GM12878 (cell line): Measurements from ENCODE around the gene IRF1. TPM values are rescaled to one million over a fixed set of nuclear protein-coding genes. Genes with fewer than 3 reads are reported as not detected.
A peak's percentile ranks its signal among the peaks of the same experiment; 100 is the strongest.

Source experiments
- BCL11A ChIP-seq: IDR thresholded peaks from 2 replicates; pipeline ENCODE4 v1.6.1; 2011; ENCODE audit warnings: low read depth, low read length
- CHD4 ChIP-seq: fragments of 200-600 bp; sonication (generic); IDR thresholded peaks from 2 replicates; pipeline ENCODE4 v1.6.1; 2016; ENCODE audit warnings: mild to moderate bottlenecking
- CTCF ChIP-seq, 3 experiments: IDR thresholded peaks in 2 of 3; conservative IDR thresholded peaks in 1 of 3; 2 replicates each; pipeline ENCODE4 v1.5.1; 2011; ENCODE audit warnings: low read depth in 3 of 3, low read length in 3 of 3, mild to moderate bottlenecking in 3 of 3, control low read depth in 2 of 3, moderate library complexity in 2 of 3, inconsistent platforms in 1 of 3, mixed read lengths in 1 of 3; ENCODE audit not compliant: control insufficient read depth in 2 of 3, insufficient read depth in 1 of 3; ENCODE audit errors: extremely low read depth in 1 of 3
- EP300 ChIP-seq, 2 experiments: fragments of 150-350 bp in 1 of 2; IDR thresholded peaks; 2 replicates each; pipeline ENCODE4 v1.6.1; 2011 to 2012; ENCODE audit warnings: low read depth in 2 of 2, low read length in 2 of 2, borderline replicate concordance in 1 of 2, improper control_type of control experiment in 1 of 2, inconsistent platforms in 1 of 2; ENCODE audit not compliant: control insufficient read depth in 1 of 2
- ESRRA ChIP-seq: IDR thresholded peaks from 2 replicates; pipeline ENCODE4 v1.6.1; 2012; ENCODE audit warnings: mild to moderate bottlenecking, low read length, improper control_type of control experiment
- GABPA ChIP-seq: IDR thresholded peaks from 2 replicates; pipeline ENCODE4 v1.6.1; 2014; ENCODE audit warnings: antibody characterized with exemption, low read depth, mild to moderate bottlenecking, inconsistent platforms
- GATAD2B ChIP-seq: fragments of 450-650 bp; conservative IDR thresholded peaks from 2 replicates; pipeline ENCODE4 v1.6.1; 2017; ENCODE audit warnings: low read depth, mild to moderate bottlenecking, moderate library complexity
- HDGF ChIP-seq: fragments of 450-650 bp; IDR thresholded peaks from 2 replicates; pipeline ENCODE4 v1.6.1; 2016; ENCODE audit warnings: antibody characterized with exemption
- IKZF2 ChIP-seq, 2 experiments: fragments of 450-650 bp; IDR thresholded peaks; 2 replicates each; pipeline ENCODE4 v1.6.1; 2017; ENCODE audit warnings: mild to moderate bottlenecking in 2 of 2, moderate library complexity in 2 of 2
- LARP7 ChIP-seq: fragments of 450-650 bp; IDR thresholded peaks from 2 replicates; pipeline ENCODE4 v1.6.1; 2017; ENCODE audit warnings: mild to moderate bottlenecking
- NFYB ChIP-seq: IDR thresholded peaks from 2 replicates; pipeline ENCODE4 v1.6.1; 2011; ENCODE audit warnings: low read depth, mild to moderate bottlenecking, low read length, improper control_type of control experiment, moderate library complexity; ENCODE audit not compliant: insufficient read depth
- NR2C2 ChIP-seq: IDR thresholded peaks from 2 replicates; pipeline ENCODE4 v1.6.1; 2011; ENCODE audit warnings: borderline replicate concordance, low read depth; ENCODE audit not compliant: control insufficient read depth, insufficient read length
- POLR2AphosphoS2 ChIP-seq: IDR thresholded peaks from 2 replicates; pipeline ENCODE4 v1.6.1; 2011; ENCODE audit warnings: low read depth, mild to moderate bottlenecking, low read length, improper control_type of control experiment, moderate library complexity
- POU2F2 ChIP-seq: IDR thresholded peaks from 3 replicates; pipeline ENCODE4 v1.6.1; 2011; ENCODE audit warnings: low read depth, mild to moderate bottlenecking, low read length, borderline replicate concordance
- SMAD5 ChIP-seq: IDR thresholded peaks from 2 replicates; pipeline ENCODE4 v1.6.1; 2016; ENCODE audit warnings: antibody characterized with exemption, low read depth
- SP1 ChIP-seq: IDR thresholded peaks from one replicate; pipeline ENCODE4 v1.6.1; 2011; ENCODE audit warnings: low read depth, low read length
- SPI1 ChIP-seq: IDR thresholded peaks from 2 replicates; pipeline ENCODE4 v1.6.1; 2011; ENCODE audit warnings: low read depth, mild to moderate bottlenecking, low read length, moderate library complexity, borderline replicate concordance; ENCODE audit not compliant: insufficient read depth
- TAF1 ChIP-seq: IDR thresholded peaks from 2 replicates; pipeline ENCODE4 v1.6.1; 2011; ENCODE audit warnings: mild to moderate bottlenecking, low read depth, low read length, borderline replicate concordance
- TCF12 ChIP-seq: IDR thresholded peaks from 2 replicates; pipeline ENCODE4 v1.6.1; 2011; ENCODE audit warnings: low read depth, mild to moderate bottlenecking, low read length
- polyA plus RNA-seq, 11 experiments: library from polyadenylated mRNA; depleted of rRNA in 4 of 11; unstranded in 6 of 11; stranded (reverse) in 5 of 11; fragments of >200 nt; fragmentation: Nextera tagmentation in 4 of 11; fragmentation: Illumina TruSeq in 1 of 11; extraction: Ambion mirVana in 4 of 11; extraction: Trizol in 1 of 11; gene quantifications; 1 replicate in 1 of 11; 2 replicates in 10 of 11; pipeline versions ENCODE4 v1.2.1 to v1.2.3, GENCODE V29; 2011 to 2016; ENCODE audit warnings: inconsistent platforms in 2 of 11, missing spikeins in 2 of 11, low read depth in 1 of 11
- total RNA-seq, 4 experiments: library from RNA; depleted of rRNA in 3 of 4; stranded (reverse); fragments of >200 nt in 3 of 4; fragmentation: Illumina TruSeq in 1 of 4; extraction: Trizol in 1 of 4; gene quantifications; 2 replicates each; pipeline versions ENCODE4 v1.2.1 to v1.2.3, GENCODE V29; 2013 to 2021
- TF ChIP-seq, protein P1 (sequence below): IDR thresholded peaks from 2 replicates; pipeline ENCODE4 v1.6.1; 2012; ENCODE audit warnings: improper control_type of control experiment, low read depth, low read length; ENCODE audit not compliant: insufficient replicate concordance
- TF ChIP-seq, protein P2 (sequence below): IDR thresholded peaks from 2 replicates; pipeline ENCODE4 v1.6.1; 2011; ENCODE audit warnings: borderline replicate concordance, low read depth, mild to moderate bottlenecking, moderate library complexity, low read length; ENCODE audit not compliant: insufficient read depth, poor library complexity, severe bottlenecking

IRF1 gene
- total and polyA plus RNA-seq, 10 of the 15 experiments (the other 5 are each of a cell fraction or from before 2014, with no cell fraction given), result 6.9 to 68.0 (median 49.6) TPM

- TF ChIP-seq, protein P1, sequence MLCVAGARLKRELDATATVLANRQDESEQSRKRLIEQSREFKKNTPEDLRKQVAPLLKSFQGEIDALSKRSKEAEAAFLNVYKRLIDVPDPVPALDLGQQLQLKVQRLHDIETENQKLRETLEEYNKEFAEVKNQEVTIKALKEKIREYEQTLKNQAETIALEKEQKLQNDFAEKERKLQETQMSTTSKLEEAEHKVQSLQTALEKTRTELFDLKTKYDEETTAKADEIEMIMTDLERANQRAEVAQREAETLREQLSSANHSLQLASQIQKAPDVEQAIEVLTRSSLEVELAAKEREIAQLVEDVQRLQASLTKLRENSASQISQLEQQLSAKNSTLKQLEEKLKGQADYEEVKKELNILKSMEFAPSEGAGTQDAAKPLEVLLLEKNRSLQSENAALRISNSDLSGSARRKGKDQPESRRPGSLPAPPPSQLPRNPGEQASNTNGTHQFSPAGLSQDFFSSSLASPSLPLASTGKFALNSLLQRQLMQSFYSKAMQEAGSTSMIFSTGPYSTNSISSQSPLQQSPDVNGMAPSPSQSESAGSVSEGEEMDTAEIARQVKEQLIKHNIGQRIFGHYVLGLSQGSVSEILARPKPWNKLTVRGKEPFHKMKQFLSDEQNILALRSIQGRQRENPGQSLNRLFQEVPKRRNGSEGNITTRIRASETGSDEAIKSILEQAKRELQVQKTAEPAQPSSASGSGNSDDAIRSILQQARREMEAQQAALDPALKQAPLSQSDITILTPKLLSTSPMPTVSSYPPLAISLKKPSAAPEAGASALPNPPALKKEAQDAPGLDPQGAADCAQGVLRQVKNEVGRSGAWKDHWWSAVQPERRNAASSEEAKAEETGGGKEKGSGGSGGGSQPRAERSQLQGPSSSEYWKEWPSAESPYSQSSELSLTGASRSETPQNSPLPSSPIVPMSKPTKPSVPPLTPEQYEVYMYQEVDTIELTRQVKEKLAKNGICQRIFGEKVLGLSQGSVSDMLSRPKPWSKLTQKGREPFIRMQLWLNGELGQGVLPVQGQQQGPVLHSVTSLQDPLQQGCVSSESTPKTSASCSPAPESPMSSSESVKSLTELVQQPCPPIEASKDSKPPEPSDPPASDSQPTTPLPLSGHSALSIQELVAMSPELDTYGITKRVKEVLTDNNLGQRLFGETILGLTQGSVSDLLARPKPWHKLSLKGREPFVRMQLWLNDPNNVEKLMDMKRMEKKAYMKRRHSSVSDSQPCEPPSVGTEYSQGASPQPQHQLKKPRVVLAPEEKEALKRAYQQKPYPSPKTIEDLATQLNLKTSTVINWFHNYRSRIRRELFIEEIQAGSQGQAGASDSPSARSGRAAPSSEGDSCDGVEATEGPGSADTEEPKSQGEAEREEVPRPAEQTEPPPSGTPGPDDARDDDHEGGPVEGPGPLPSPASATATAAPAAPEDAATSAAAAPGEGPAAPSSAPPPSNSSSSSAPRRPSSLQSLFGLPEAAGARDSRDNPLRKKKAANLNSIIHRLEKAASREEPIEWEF, result peak; percentile 71
- TF ChIP-seq, protein P2, sequence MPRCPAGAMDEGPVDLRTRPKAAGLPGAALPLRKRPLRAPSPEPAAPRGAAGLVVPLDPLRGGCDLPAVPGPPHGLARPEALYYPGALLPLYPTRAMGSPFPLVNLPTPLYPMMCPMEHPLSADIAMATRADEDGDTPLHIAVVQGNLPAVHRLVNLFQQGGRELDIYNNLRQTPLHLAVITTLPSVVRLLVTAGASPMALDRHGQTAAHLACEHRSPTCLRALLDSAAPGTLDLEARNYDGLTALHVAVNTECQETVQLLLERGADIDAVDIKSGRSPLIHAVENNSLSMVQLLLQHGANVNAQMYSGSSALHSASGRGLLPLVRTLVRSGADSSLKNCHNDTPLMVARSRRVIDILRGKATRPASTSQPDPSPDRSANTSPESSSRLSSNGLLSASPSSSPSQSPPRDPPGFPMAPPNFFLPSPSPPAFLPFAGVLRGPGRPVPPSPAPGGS, result peak; percentile 93
- TF ChIP-seq NR2C2, result no peak
- 0 out of 2 replicates have a peak, but pooled peaks have one; percentile 36 for TF ChIP-seq SMAD5
- TF ChIP-seq TCF12, result peak; percentile 42; the same call in 1 of the 2 replicates
- TF ChIP-seq BCL11A, result peak; percentile 40; the same call in 1 of the 2 replicates
- TF ChIP-seq POU2F2, result no peak; the same call in 2 of the 3 replicates
- no peak for TF ChIP-seq POLR2AphosphoS2
- peak; percentile 77 for TF ChIP-seq NFYB
- no peak for TF ChIP-seq GABPA
- TF ChIP-seq SP1, result peak; percentile 49
- peak; percentile 91 for TF ChIP-seq GATAD2B
- TF ChIP-seq TAF1, result 0 out of 2 replicates have a peak, but pooled peaks have one; percentile 8
- peak; percentile 82 to 83 for TF ChIP-seq IKZF2 (IDR thresholded peaks at IDR 0.05)
- TF ChIP-seq CHD4, result no peak
- no peak for TF ChIP-seq CTCF (IDR thresholded peaks at IDR 0.05 in 2 of 3, conservative IDR thresholded peaks at IDR 0.05 in 1 of 3; ENCODE audit: control insufficient read depth in 2 of 3, extremely low read depth in 1 of 3, insufficient read depth in 1 of 3, low read depth in 3 of 3, low read length in 3 of 3)
- no peak for TF ChIP-seq ESRRA
- TF ChIP-seq HDGF, result 0 out of 2 replicates have a peak, but pooled peaks have one; percentile 35
- TF ChIP-seq EP300 (IDR thresholded peaks at IDR 0.05; ENCODE audit: borderline replicate concordance in 1 of 2, control insufficient read depth in 1 of 2, low read depth in 2 of 2, low read length in 2 of 2), result peak; percentile 48 to 78; a peak in 3 of 4 replicates
- TF ChIP-seq LARP7, result peak; percentile 68
- TF ChIP-seq SPI1, result peak; percentile 69; the same call in 1 of the 2 replicates
Measured at GRCh38 chr5:132466433-132467286, 23.9 kb downstream of the IRF1 start (continued).
